Gastroesophageal sphincter (tissue), 3 donors: ENCODE results near the gene MYLK.

Source experiments
- CTCF ChIP-seq, 4 experiments: fragments of 200-600 bp in 2 of 4; fragments of 450-650 bp in 2 of 4; sonication (generic) in 1 of 4; IDR thresholded peaks; one replicate each; pipeline ENCODE4 v1.5.1; 2017 to 2019; ENCODE audit warnings: antibody characterized with exemption in 4 of 4, mild to moderate bottlenecking in 2 of 4, moderate library complexity in 2 of 4
- POLR2AphosphoS5 ChIP-seq: sonication (generic); formaldehyde crosslinking; IDR thresholded peaks from one replicate; pipeline ENCODE4 v1.6.1; 2017; ENCODE audit warnings: antibody characterized with exemption

- TF ChIP-seq CTCF (IDR thresholded peaks at IDR 0.05) (no peak), POLR2AphosphoS5 (no peak)
These were observed 247.0 kb downstream of the MYLK start for GRCh38 chr3:123637131-123637530.
